Fibroblast of mammary gland (primary cell): ENCODE data around the gene TEAD1.
A peak's percentile ranks its signal among the peaks of the same experiment; 100 is the strongest.

ENCODE experiments used
- DNase-seq: peaks from one replicate; pipeline ENCODE4 v3.0.0-alpha.2; 2010; ENCODE audit warnings: low read depth
- H3K4me3 ChIP-seq: 2 replicates; pipeline ENCODE4 v1.5.1; 2011; ENCODE audit warnings: low read depth, mild to moderate bottlenecking, low read length, moderate library complexity; ENCODE audit not compliant: control insufficient read depth
- CTCF ChIP-seq: conservative IDR thresholded peaks from 2 replicates; pipeline ENCODE4 v1.5.1; 2011; ENCODE audit warnings: low read depth, low read length, inconsistent platforms; ENCODE audit not compliant: control insufficient read depth, insufficient read depth

Gene TEAD1

GRCh38 chr11:12786450-12786849 is 112.2 kb downstream of the TEAD1 start:
- H3K4me3 ChIP-seq = no peak overlapping the region
- no peak for TF ChIP-seq CTCF
- no peak for DNase-seq

GRCh38 chr11:12786891-12787290 is 112.7 kb downstream of the TEAD1 start:
- no peak for DNase-seq
- TF ChIP-seq CTCF = no peak
- H3K4me3 ChIP-seq = no peak overlapping the region

GRCh38 chr11:12787847-12788246 is 113.6 kb downstream of the TEAD1 start:
- no peak overlapping the region for H3K4me3 ChIP-seq
- TF ChIP-seq CTCF = no peak
- DNase-seq = peak; percentile 92

GRCh38 chr11:12789054-12789453 is 114.8 kb downstream of the TEAD1 start:
- H3K4me3 ChIP-seq = no peak overlapping the region
- DNase-seq = no peak
- TF ChIP-seq CTCF = no peak

GRCh38 chr11:12789596-12790215 is 115.5 kb downstream of the TEAD1 start:
- no peak for DNase-seq
- no peak for TF ChIP-seq CTCF

GRCh38 chr11:12790861-12791616 is 116.8 kb downstream of the TEAD1 start:
- TF ChIP-seq CTCF = no peak
- DNase-seq = no peak

More at GRCh38 chr11:12789596-12790215, 115.5 kb downstream of the TEAD1 start:
- H3K4me3 ChIP-seq = no peak overlapping the region

More at GRCh38 chr11:12790861-12791616, 116.8 kb downstream of the TEAD1 start:
- no peak overlapping the region for H3K4me3 ChIP-seq
